HCT116 (cell line): ENCODE measurements around the gene DPP9. TPM values are rescaled to one million over a fixed set of nuclear protein-coding genes. Genes with fewer than 3 reads are reported as not detected.

Source experiments
- ATAC-seq: fragments of 200-7000 bp; cut with Tn5 transposase; 2 replicates; pipeline ENCODE4 v1.9.1; 2020; ENCODE audit warnings: mild to moderate bottlenecking, moderate library complexity
- BruUV-seq: library from RNA; stranded (reverse); fragments of 400-500 nt; replicated peaks from 2 replicates; lab custom pipeline; 2021; lab: Mats Ljungman, UMichigan
- CTCF ChIA-PET: fragments of 300-600 bp; sonication (Branson Sonifier 250); formaldehyde crosslinking; loops from one replicate; lab custom pipeline; 2021; ENCODE audit warnings: antibody characterized with exemption; lab: Charles Lee
- POLR2A ChIA-PET: fragments of 300-600, 350-600 bp; sonication (Branson Sonifier 250); formaldehyde crosslinking; loops from one replicate; lab custom pipeline; 2021; ENCODE audit warnings: antibody characterized with exemption; lab: Charles Lee
- RAD21 ChIA-PET, 2 experiments: fragments of 300-600 bp; sonication (Branson Sonifier 250); formaldehyde crosslinking; loops; one replicate each; lab custom pipeline; 2023; ENCODE audit warnings: low total read pairs in 2 of 2; ENCODE audit not compliant: uncharacterized antibody in 2 of 2, unreplicated experiment in 2 of 2, low non-redundant PET in 1 of 2; lab: Charles Lee
- DNase-seq: peaks from one replicate; pipeline ENCODE4 v3.0.0-alpha.2; 2010; ENCODE audit warnings: low read depth, low spot score
- H2AFZ ChIP-seq: fragments of 200-600 bp; shearing (Covaris generic), sonication (generic); 2 replicates; pipeline ENCODE4 v1.6.1; 2017; ENCODE audit warnings: low read depth, mixed run types, mixed read lengths, antibody characterized with exemption, low read length; ENCODE audit not compliant: poor library complexity, severe bottlenecking
- H3K27ac ChIP-seq: 2 replicates; pipeline ENCODE4 v1.5.1; 2012; ENCODE audit warnings: low read depth, low read length
- H3K27me3 ChIP-seq: fragments of 200-600 bp; sonication (generic); 2 replicates; pipeline ENCODE4 v1.6.1; 2016; ENCODE audit warnings: mixed run types, low read length, mixed read lengths; ENCODE audit not compliant: insufficient read depth
- H3K36me3 ChIP-seq, 2 experiments: fragments of 200-500 bp in 1 of 2; fragments of 200-600 bp in 1 of 2; sonication (Bioruptor generic) in 1 of 2; sonication (generic) in 1 of 2; 2 replicates each; pipeline versions ENCODE4 v1.5.1 to v1.6.1; 2014 to 2016; ENCODE audit warnings: low read length in 2 of 2, inconsistent platforms in 1 of 2, mixed read lengths in 1 of 2, mixed run types in 1 of 2; ENCODE audit not compliant: insufficient read depth in 2 of 2, control insufficient read depth in 1 of 2
- H3K4me1 ChIP-seq, 2 experiments: fragments of 200-600 bp in 1 of 2; sonication (generic) in 1 of 2; 2 replicates each; pipeline versions ENCODE4 v1.5.1 to v1.6.1; 2012 to 2017; ENCODE audit warnings: low read length in 2 of 2, inconsistent platforms in 1 of 2, mild to moderate bottlenecking in 1 of 2, mixed read lengths in 1 of 2, mixed run types in 1 of 2, moderate library complexity in 1 of 2; ENCODE audit not compliant: insufficient read depth in 2 of 2, control insufficient read depth in 1 of 2
- H3K4me2 ChIP-seq: fragments of 200-600 bp; sonication (generic); 2 replicates; pipeline ENCODE4 v1.6.1; 2017; ENCODE audit warnings: mixed run types, low read length, mixed read lengths
- H3K4me3 ChIP-seq, 2 experiments: fragments of 200-600 bp in 1 of 2; sonication (generic) in 1 of 2; replicated peaks in 1 of 2; 2 replicates each; pipeline ENCODE4 v1.5.1; 2011 to 2016; ENCODE audit warnings: low read length in 2 of 2, control low read depth in 1 of 2, low read depth in 1 of 2, mild to moderate bottlenecking in 1 of 2, mixed read lengths in 1 of 2, mixed run types in 1 of 2
- H3K79me2 ChIP-seq: fragments of 200-600 bp; sonication (generic); 2 replicates; pipeline ENCODE4 v1.6.1; 2017; ENCODE audit warnings: mild to moderate bottlenecking, mixed run types, low read length, moderate library complexity, mixed read lengths; ENCODE audit not compliant: insufficient read depth
- H3K9ac ChIP-seq: fragments of 200-600 bp; sonication (generic); 2 replicates; pipeline ENCODE4 v1.6.1; 2016; ENCODE audit warnings: low read length, mixed read lengths
- H3K9me2 ChIP-seq: fragments of 200-600 bp; sonication (generic), shearing (Covaris generic); 2 replicates; pipeline ENCODE4 v1.6.1; 2017; ENCODE audit warnings: mixed run types, mild to moderate bottlenecking, moderate library complexity; ENCODE audit not compliant: insufficient read depth
- H3K9me3 ChIP-seq, 2 experiments: fragments of 200-500 bp in 1 of 2; fragments of 200-600 bp in 1 of 2; sonication (Bioruptor generic) in 1 of 2; sonication (generic) in 1 of 2; 2 replicates each; pipeline ENCODE4 v1.6.1; 2014 to 2017; ENCODE audit warnings: low read length in 2 of 2, mixed read lengths in 2 of 2, inconsistent platforms in 1 of 2, low read depth in 1 of 2, mild to moderate bottlenecking in 1 of 2, mixed run types in 1 of 2, moderate library complexity in 1 of 2; ENCODE audit not compliant: control insufficient read depth in 1 of 2, insufficient read depth in 1 of 2
- H4K20me1 ChIP-seq: fragments of 200-600 bp; sonication (generic), shearing (Covaris generic); 2 replicates; pipeline ENCODE4 v1.6.1; 2017; ENCODE audit warnings: mixed run types, mild to moderate bottlenecking, moderate library complexity; ENCODE audit not compliant: insufficient read depth
- CEBPB ChIP-seq: IDR thresholded peaks from 2 replicates; pipeline ENCODE4 v1.6.1; 2012; ENCODE audit warnings: low read depth
- EZH2 ChIP-seq: fragments of 200-600 bp; sonication (generic); IDR thresholded peaks from 2 replicates; pipeline ENCODE4 v1.6.1; 2017; ENCODE audit warnings: antibody characterized with exemption, mixed run types
- EZH2phosphoT487 ChIP-seq: fragments of 200-600 bp; IDR thresholded peaks from 2 replicates; pipeline ENCODE4 v1.6.1; 2018; ENCODE audit warnings: antibody characterized with exemption, borderline replicate concordance
- FOSL1 ChIP-seq: IDR thresholded peaks from 2 replicates; pipeline ENCODE4 v1.6.1; 2012; ENCODE audit warnings: low read depth
- JUND ChIP-seq: IDR thresholded peaks from 2 replicates; pipeline ENCODE4 v1.6.1; 2012
- POLR2A ChIP-seq: IDR thresholded peaks from 2 replicates; pipeline ENCODE4 v1.7.0; 2011; ENCODE audit warnings: borderline replicate concordance; ENCODE audit not compliant: insufficient read depth, insufficient read length; ENCODE audit errors: extremely low read depth
- RAD21 ChIP-seq: IDR thresholded peaks from 2 replicates; pipeline ENCODE4 v1.6.1; 2012; ENCODE audit warnings: low read depth, mild to moderate bottlenecking
- SIN3A ChIP-seq: IDR thresholded peaks from 2 replicates; pipeline ENCODE4 v1.6.1; 2012; ENCODE audit warnings: low read depth
- SP1 ChIP-seq: IDR thresholded peaks from 2 replicates; pipeline ENCODE4 v1.6.1; 2012; ENCODE audit warnings: low read depth
- SRF ChIP-seq: IDR thresholded peaks from 2 replicates; pipeline ENCODE4 v1.6.1; 2012; ENCODE audit warnings: low read depth
- TCF7L2 ChIP-seq: IDR thresholded peaks from 2 replicates; pipeline ENCODE4 v1.7.0; 2011; ENCODE audit warnings: borderline replicate concordance, inconsistent platforms; ENCODE audit not compliant: insufficient read depth, insufficient read length; ENCODE audit errors: extremely low read depth
- YY1 ChIP-seq: IDR thresholded peaks from 2 replicates; pipeline ENCODE4 v1.6.1; 2011; ENCODE audit warnings: low read length, low read depth, moderate library complexity, mild to moderate bottlenecking; ENCODE audit not compliant: insufficient replicate concordance; ENCODE audit errors: extremely low read depth
- ZFX ChIP-seq: fragments of 450-650 bp; IDR thresholded peaks from 2 replicates; pipeline ENCODE4 v1.6.1; 2017
- ZNF274 ChIP-seq: fragments of 200-500 bp; sonication (Bioruptor generic); IDR thresholded peaks from 2 replicates; pipeline ENCODE4 v1.6.1; 2014; ENCODE audit warnings: mild to moderate bottlenecking, low read depth, low read length, inconsistent platforms
- intact Hi-C: fragments of 100-400 bp; cut with micrococcal nuclease; formaldehyde crosslinking; loops from 2 replicates; pipeline ENCODE4 v1.10.0; 2022
- total RNA-seq: library from RNA; stranded (reverse); gene quantifications from one replicate; pipeline ENCODE4 v1.2.1, GENCODE V29; 2021; ENCODE audit not compliant: unreplicated experiment
- TF ChIP-seq, protein P1 (sequence below), 3 experiments: fragments of 200-600 bp in 1 of 3; sonication (generic) in 1 of 3; IDR thresholded peaks in 2 of 3; conservative IDR thresholded peaks in 1 of 3; 2 replicates each; pipeline ENCODE4 v1.5.1; 2012 to 2017; ENCODE audit warnings: low read depth in 2 of 3, low read length in 2 of 3, antibody characterized with exemption in 1 of 3, borderline replicate concordance in 1 of 3, control low read depth in 1 of 3, mild to moderate bottlenecking in 1 of 3, mixed read lengths in 1 of 3, mixed run types in 1 of 3, moderate library complexity in 1 of 3; ENCODE audit not compliant: insufficient read depth in 1 of 3
- TF ChIP-seq, protein P2 (sequence below): IDR thresholded peaks from 2 replicates; pipeline ENCODE4 v1.6.1; 2012; ENCODE audit warnings: low read depth
- TF ChIP-seq, protein P3 (sequence below): IDR thresholded peaks from 2 replicates; pipeline ENCODE4 v1.6.1; 2011; ENCODE audit warnings: mild to moderate bottlenecking, low read length, moderate library complexity; ENCODE audit not compliant: insufficient replicate concordance; ENCODE audit errors: extremely low read depth
- TF ChIP-seq, protein P4 (sequence below): IDR thresholded peaks from 2 replicates; pipeline ENCODE4 v1.6.1; 2012
- TF ChIP-seq, protein P5 (sequence below): IDR thresholded peaks from 2 replicates; pipeline ENCODE4 v1.6.1; 2012

Gene DPP9
- total RNA-seq, 1 experiment from 2014 or later = 67.6 TPM

DNA sequence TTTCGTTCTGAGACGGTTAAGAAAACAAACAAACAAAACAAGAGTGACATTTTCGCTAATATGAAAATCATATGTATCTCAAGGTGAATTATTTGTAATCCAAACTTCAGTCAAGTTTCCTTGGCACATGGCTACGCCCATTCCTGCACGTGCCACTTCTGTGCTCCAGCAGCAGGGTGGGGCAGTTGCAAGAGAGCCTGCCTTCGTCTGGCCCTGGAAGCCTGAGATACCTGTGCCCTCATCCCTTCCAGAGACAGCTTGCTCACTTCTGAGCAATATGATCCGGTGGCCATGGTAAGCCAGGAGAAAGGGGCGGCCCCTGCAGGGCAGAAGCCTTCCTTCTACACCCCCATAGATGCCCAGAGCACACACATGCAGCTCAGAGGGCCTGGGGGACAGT is 22.1 kb downstream of the DPP9 start:
- Histone ChIP-seq H3K9ac (no peak overlapping the region), H3K4me2 (no peak overlapping the region), H3K27ac (no peak overlapping the region), H3K4me3 (no peak overlapping the region), H4K20me1 (no peaks in the 10 kb centered on the region), H3K36me3 (peaks cover 14 to 46% of the 10 kb centered on the region in 2 experiments), H3K79me2 (no peaks in the 10 kb centered on the region), H3K9me3 (no peaks in the 10 kb centered on the region), H2AFZ (no peak overlapping the region), H3K4me1 (peaks cover 0 to 5% of the 10 kb centered on the region in 2 experiments; a peak in 1 of 4 replicates), H3K9me2 (no peaks in the 10 kb centered on the region), H3K27me3 (no peaks in the 10 kb centered on the region)
- intact Hi-C loops = no loop called here
- no peak for DNase-seq
- ChIA-PET CTCF (interaction anchor here (1.4 kb wide), 1 partner anchor 24 kb away, joined by 3 read pairs; no protein-coding TSS in a partner anchor), RAD21 (no interaction called here), POLR2A (no interaction called here)
- BruUV-seq = no TSS peak
- TF ChIP-seq, protein P1, sequence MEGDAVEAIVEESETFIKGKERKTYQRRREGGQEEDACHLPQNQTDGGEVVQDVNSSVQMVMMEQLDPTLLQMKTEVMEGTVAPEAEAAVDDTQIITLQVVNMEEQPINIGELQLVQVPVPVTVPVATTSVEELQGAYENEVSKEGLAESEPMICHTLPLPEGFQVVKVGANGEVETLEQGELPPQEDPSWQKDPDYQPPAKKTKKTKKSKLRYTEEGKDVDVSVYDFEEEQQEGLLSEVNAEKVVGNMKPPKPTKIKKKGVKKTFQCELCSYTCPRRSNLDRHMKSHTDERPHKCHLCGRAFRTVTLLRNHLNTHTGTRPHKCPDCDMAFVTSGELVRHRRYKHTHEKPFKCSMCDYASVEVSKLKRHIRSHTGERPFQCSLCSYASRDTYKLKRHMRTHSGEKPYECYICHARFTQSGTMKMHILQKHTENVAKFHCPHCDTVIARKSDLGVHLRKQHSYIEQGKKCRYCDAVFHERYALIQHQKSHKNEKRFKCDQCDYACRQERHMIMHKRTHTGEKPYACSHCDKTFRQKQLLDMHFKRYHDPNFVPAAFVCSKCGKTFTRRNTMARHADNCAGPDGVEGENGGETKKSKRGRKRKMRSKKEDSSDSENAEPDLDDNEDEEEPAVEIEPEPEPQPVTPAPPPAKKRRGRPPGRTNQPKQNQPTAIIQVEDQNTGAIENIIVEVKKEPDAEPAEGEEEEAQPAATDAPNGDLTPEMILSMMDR (IDR thresholded peaks at IDR 0.05 in 2 of 3, conservative IDR thresholded peaks at IDR 0.05 in 1 of 3; ENCODE audit: borderline replicate concordance in 1 of 3, insufficient read depth in 1 of 3, low read depth in 2 of 3, low read length in 2 of 3) = no peak
- TF ChIP-seq SIN3A (no peak), EZH2 (no peak), SP1 (no peak), EZH2phosphoT487 (no peak), SRF (no peak), RAD21 (no peak), CEBPB (no peak), FOSL1 (no peak), POLR2A (no peak), YY1 (no peak), ZFX (no peak), TCF7L2 (no peak), JUND (no peak), ZNF274 (no peak)
- TF ChIP-seq, protein P2, sequence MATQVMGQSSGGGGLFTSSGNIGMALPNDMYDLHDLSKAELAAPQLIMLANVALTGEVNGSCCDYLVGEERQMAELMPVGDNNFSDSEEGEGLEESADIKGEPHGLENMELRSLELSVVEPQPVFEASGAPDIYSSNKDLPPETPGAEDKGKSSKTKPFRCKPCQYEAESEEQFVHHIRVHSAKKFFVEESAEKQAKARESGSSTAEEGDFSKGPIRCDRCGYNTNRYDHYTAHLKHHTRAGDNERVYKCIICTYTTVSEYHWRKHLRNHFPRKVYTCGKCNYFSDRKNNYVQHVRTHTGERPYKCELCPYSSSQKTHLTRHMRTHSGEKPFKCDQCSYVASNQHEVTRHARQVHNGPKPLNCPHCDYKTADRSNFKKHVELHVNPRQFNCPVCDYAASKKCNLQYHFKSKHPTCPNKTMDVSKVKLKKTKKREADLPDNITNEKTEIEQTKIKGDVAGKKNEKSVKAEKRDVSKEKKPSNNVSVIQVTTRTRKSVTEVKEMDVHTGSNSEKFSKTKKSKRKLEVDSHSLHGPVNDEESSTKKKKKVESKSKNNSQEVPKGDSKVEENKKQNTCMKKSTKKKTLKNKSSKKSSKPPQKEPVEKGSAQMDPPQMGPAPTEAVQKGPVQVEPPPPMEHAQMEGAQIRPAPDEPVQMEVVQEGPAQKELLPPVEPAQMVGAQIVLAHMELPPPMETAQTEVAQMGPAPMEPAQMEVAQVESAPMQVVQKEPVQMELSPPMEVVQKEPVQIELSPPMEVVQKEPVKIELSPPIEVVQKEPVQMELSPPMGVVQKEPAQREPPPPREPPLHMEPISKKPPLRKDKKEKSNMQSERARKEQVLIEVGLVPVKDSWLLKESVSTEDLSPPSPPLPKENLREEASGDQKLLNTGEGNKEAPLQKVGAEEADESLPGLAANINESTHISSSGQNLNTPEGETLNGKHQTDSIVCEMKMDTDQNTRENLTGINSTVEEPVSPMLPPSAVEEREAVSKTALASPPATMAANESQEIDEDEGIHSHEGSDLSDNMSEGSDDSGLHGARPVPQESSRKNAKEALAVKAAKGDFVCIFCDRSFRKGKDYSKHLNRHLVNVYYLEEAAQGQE = no peak
- TF ChIP-seq, protein P3, sequence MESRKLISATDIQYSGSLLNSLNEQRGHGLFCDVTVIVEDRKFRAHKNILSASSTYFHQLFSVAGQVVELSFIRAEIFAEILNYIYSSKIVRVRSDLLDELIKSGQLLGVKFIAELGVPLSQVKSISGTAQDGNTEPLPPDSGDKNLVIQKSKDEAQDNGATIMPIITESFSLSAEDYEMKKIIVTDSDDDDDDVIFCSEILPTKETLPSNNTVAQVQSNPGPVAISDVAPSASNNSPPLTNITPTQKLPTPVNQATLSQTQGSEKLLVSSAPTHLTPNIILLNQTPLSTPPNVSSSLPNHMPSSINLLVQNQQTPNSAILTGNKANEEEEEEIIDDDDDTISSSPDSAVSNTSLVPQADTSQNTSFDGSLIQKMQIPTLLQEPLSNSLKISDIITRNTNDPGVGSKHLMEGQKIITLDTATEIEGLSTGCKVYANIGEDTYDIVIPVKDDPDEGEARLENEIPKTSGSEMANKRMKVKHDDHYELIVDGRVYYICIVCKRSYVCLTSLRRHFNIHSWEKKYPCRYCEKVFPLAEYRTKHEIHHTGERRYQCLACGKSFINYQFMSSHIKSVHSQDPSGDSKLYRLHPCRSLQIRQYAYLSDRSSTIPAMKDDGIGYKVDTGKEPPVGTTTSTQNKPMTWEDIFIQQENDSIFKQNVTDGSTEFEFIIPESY = no peak
- TF ChIP-seq, protein P4, sequence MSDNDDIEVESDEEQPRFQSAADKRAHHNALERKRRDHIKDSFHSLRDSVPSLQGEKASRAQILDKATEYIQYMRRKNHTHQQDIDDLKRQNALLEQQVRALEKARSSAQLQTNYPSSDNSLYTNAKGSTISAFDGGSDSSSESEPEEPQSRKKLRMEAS = no peak
- TF ChIP-seq, protein P5, sequence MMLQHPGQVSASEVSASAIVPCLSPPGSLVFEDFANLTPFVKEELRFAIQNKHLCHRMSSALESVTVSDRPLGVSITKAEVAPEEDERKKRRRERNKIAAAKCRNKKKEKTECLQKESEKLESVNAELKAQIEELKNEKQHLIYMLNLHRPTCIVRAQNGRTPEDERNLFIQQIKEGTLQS = no peak
- ATAC-seq = no peak
